Left kidney (tissue), 1 donor: ENCODE measurements around the gene MT4. TPM values are rescaled to one million over a fixed set of nuclear protein-coding genes. Genes with fewer than 3 reads are reported as not detected.

Experiments used
- polyA plus RNA-seq: library from polyadenylated mRNA; unstranded; fragments of 120-200 nt; gene quantifications from one replicate; pipeline ENCODE4 v1.2.1, GENCODE V29; 2013; ENCODE audit not compliant: insufficient read length

The MT4 gene
- polyA plus RNA-seq, 1 donor, result not detected

Other genes with a start within 250 kb of the MT4 start
- 143 TPM for gene AMFR, start 139.5 kb upstream of the MT4 start, polyA plus RNA-seq
- 155 TPM for gene NUDT21, start 113.7 kb upstream of the MT4 start, polyA plus RNA-seq
- gene OGFOD1, start 113.5 kb upstream of the MT4 start, polyA plus RNA-seq, result 42.2 TPM
- 122 TPM for gene BBS2, start 45.0 kb upstream of the MT4 start, polyA plus RNA-seq
- gene MT3, start 24.5 kb downstream of the MT4 start, polyA plus RNA-seq, result 1.5 TPM
- gene MT2A, start 43.5 kb downstream of the MT4 start, polyA plus RNA-seq, result 19.0 TPM
- gene MT1E, start 60.7 kb downstream of the MT4 start, polyA plus RNA-seq, result 26.6 TPM
- gene MT1M, start 67.6 kb downstream of the MT4 start, polyA plus RNA-seq, result 0.30 TPM
- gene MT1A, start 73.6 kb downstream of the MT4 start, polyA plus RNA-seq, result not detected
- gene MT1B, start 86.8 kb downstream of the MT4 start, polyA plus RNA-seq, result 0.47 TPM
- 57.5 TPM for gene MT1F, start 92.9 kb downstream of the MT4 start, polyA plus RNA-seq
- 56.6 TPM for gene MT1G, start 103.0 kb downstream of the MT4 start, polyA plus RNA-seq
- 15.7 TPM for gene MT1H, start 104.7 kb downstream of the MT4 start, polyA plus RNA-seq
- gene MT1X, start 117.4 kb downstream of the MT4 start, polyA plus RNA-seq, result 36.2 TPM
- 101 TPM for gene NUP93, start 165.1 kb downstream of the MT4 start, polyA plus RNA-seq